NCI-H2196 treated with DMSO at 0.1 percent for 48 hours (cell line): ENCODE data around the gene SRCIN1.
"Not testable (repeated sequence)": the region's sequence is repeated elsewhere in the genome, so short reads cannot be mapped to it uniquely, and the experiment has no call there.

Source experiments
- DNase-seq: peaks from one replicate; lab custom pipeline; 2025; ENCODE audit not compliant: unreplicated experiment; lab: John Stamatoyannopoulos, UW

SRCIN1 gene

GRCh38 chr17:38605841-38606645 lies at the start of gene SRCIN1:
TSS of gene SRCIN1 (minus strand) at chr17:38605952. CDS start at chr17:38605705, 247 bp downstream.
- DNase-seq, result peak; percentile 41

GRCh38 chr17:38654411-38655398 lies 49.0 kb upstream of the SRCIN1 start:
- DNase-seq, result no peak

GRCh38 chr17:38653679-38654078 lies 47.9 kb upstream of the SRCIN1 start:
- no peak for DNase-seq

GRCh38 chr17:38653230-38653629 lies 47.5 kb upstream of the SRCIN1 start:
- no peak for DNase-seq

- not testable (repeated sequence) for DNase-seq
These were observed 45.0 kb upstream of the SRCIN1 start for GRCh38 chr17:38650653-38651173.

- no peak for DNase-seq
These were observed 32.2 kb upstream of the SRCIN1 start for GRCh38 chr17:38637951-38638350.

GRCh38 chr17:38636054-38636453 lies 30.3 kb upstream of the SRCIN1 start:
- DNase-seq, result no peak

GRCh38 chr17:38632334-38632733 lies 26.6 kb upstream of the SRCIN1 start:
- no peak for DNase-seq

GRCh38 chr17:38628441-38628840 lies 22.7 kb upstream of the SRCIN1 start:
- DNase-seq, result no peak

- DNase-seq, result no peak
These were observed 22.2 kb upstream of the SRCIN1 start for GRCh38 chr17:38627957-38628356.

- not testable (repeated sequence) for DNase-seq
These were observed 21.0 kb upstream of the SRCIN1 start for GRCh38 chr17:38626606-38627226.

GRCh38 chr17:38625482-38625881 lies 19.7 kb upstream of the SRCIN1 start:
- DNase-seq, result no peak

GRCh38 chr17:38624782-38625355 lies 19.1 kb upstream of the SRCIN1 start:
- not testable (repeated sequence) for DNase-seq

- DNase-seq, result no peak
These were observed 15.8 kb upstream of the SRCIN1 start for GRCh38 chr17:38621538-38621937.

GRCh38 chr17:38620551-38621277 lies 15.0 kb upstream of the SRCIN1 start:
- no peak for DNase-seq

- DNase-seq, result no peak
These were observed 14.3 kb upstream of the SRCIN1 start for GRCh38 chr17:38619937-38620550.

GRCh38 chr17:38619451-38619795 lies 13.7 kb upstream of the SRCIN1 start:
- no peak for DNase-seq

- no peak for DNase-seq
These were observed 12.4 kb upstream of the SRCIN1 start for GRCh38 chr17:38617967-38618760.
